H1 (cell line): ENCODE data around the gene ISG15. TPM values are rescaled to one million over a fixed set of nuclear protein-coding genes. Genes with fewer than 3 reads are reported as not detected.

Experiments
- CTCF ChIA-PET: fragments of 300-600 bp; sonication (Branson Sonifier 250); formaldehyde crosslinking; loops from one replicate; lab custom pipeline; 2021; ENCODE audit not compliant: partially characterized antibody; lab: Charles Lee
- POLR2A ChIA-PET: fragments of 300-600 bp; sonication (Branson Sonifier 250); formaldehyde crosslinking; loops from one replicate; lab custom pipeline; 2021; ENCODE audit warnings: inconsistent platforms; ENCODE audit not compliant: partially characterized antibody; lab: Charles Lee
- DNase-seq, 2 experiments: peaks; one replicate each; pipeline versions ENCODE4 v3.0.0 to v3.0.0-alpha.2; 2010 to 2022; ENCODE audit warnings: low spot score in 2 of 2, low read depth in 1 of 2, mixed read lengths in 1 of 2
- FAIRE-seq: peaks from 2 replicates; lab custom pipeline; 2011; peaks lifted over from hg19 to GRCh38; lab: Jason Lieb, UNC
- H2AFZ ChIP-seq: 2 replicates; pipeline ENCODE4 v1.8.1; 2012; ENCODE audit warnings: low read length, inconsistent platforms
- H2AK5ac ChIP-seq: 2 replicates; pipeline ENCODE4 v1.6.1; 2013; ENCODE audit warnings: low read depth, low read length
- H2BK120ac ChIP-seq: replicated peaks from 2 replicates; pipeline ENCODE3; 2013; ENCODE audit warnings: low read depth, low read length, inconsistent platforms
- H2BK12ac ChIP-seq: 2 replicates; pipeline ENCODE4 v1.6.1; 2013; ENCODE audit warnings: low read depth, low read length
- H2BK15ac ChIP-seq: 2 replicates; pipeline ENCODE4 v1.6.1; 2013; ENCODE audit warnings: low read length
- H2BK20ac ChIP-seq: 2 replicates; pipeline ENCODE4 v1.6.1; 2013; ENCODE audit warnings: low read length
- H2BK5ac ChIP-seq: 2 replicates; pipeline ENCODE4 v1.6.1; 2013; ENCODE audit warnings: low read depth, low read length
- H3K14ac ChIP-seq: 2 replicates; pipeline ENCODE4 v1.6.1; 2013; ENCODE audit warnings: inconsistent platforms; ENCODE audit not compliant: insufficient read length
- H3K18ac ChIP-seq: 2 replicates; pipeline ENCODE4 v1.6.1; 2013; ENCODE audit warnings: low read length; ENCODE audit errors: extremely low read depth
- H3K23ac ChIP-seq: 2 replicates; pipeline ENCODE4 v1.6.1; 2013; ENCODE audit warnings: inconsistent platforms; ENCODE audit not compliant: insufficient read length
- H3K23me2 ChIP-seq: 2 replicates; pipeline ENCODE4 v1.6.1; 2013; ENCODE audit warnings: low read depth, low read length
- H3K27ac ChIP-seq: 2 replicates; pipeline ENCODE4 v1.6.1; 2011; ENCODE audit warnings: low read depth, low read length, inconsistent platforms
- H3K27me3 ChIP-seq, 4 experiments: replicated peaks in 1 of 4; 1 replicate in 1 of 4; 2 replicates in 3 of 4; pipeline versions ENCODE4 v1.6.1 to v1.8.1; 2011 to 2013; ENCODE audit warnings: low read length in 3 of 4, mild to moderate bottlenecking in 3 of 4, inconsistent platforms in 2 of 4, mixed read lengths in 2 of 4, moderate library complexity in 1 of 4; ENCODE audit not compliant: control insufficient read depth in 3 of 4, insufficient read depth in 3 of 4; ENCODE audit errors: extremely low read depth in 1 of 4
- H3K36me3 ChIP-seq, 4 experiments: 2 replicates each; pipeline versions ENCODE4 v1.6.1 to v1.8.1; 2011 to 2013; ENCODE audit warnings: mild to moderate bottlenecking in 4 of 4, low read length in 3 of 4, moderate library complexity in 2 of 4, control low read depth in 1 of 4, inconsistent platforms in 1 of 4; ENCODE audit not compliant: insufficient read depth in 4 of 4, control insufficient read depth in 2 of 4
- H3K4ac ChIP-seq: replicated peaks from 2 replicates; pipeline ENCODE3; 2013; ENCODE audit warnings: low read length, low read depth, mixed read lengths, inconsistent platforms; ENCODE audit not compliant: insufficient read length
- H3K4me1 ChIP-seq, 4 experiments: replicated peaks in 1 of 4; 1 replicate in 1 of 4; 2 replicates in 3 of 4; pipeline versions ENCODE4 v1.6.1 to v1.8.1; 2011 to 2013; ENCODE audit warnings: low read length in 3 of 4, inconsistent platforms in 2 of 4, mixed read lengths in 1 of 4; ENCODE audit not compliant: insufficient read depth in 4 of 4, control insufficient read depth in 3 of 4
- H3K4me2 ChIP-seq, 2 experiments: 2 replicates each; pipeline versions ENCODE4 v1.6.1 to v1.8.1; 2011 to 2013; ENCODE audit warnings: low read depth in 2 of 2, low read length in 2 of 2, control low read depth in 1 of 2, inconsistent platforms in 1 of 2, mild to moderate bottlenecking in 1 of 2; ENCODE audit not compliant: insufficient read depth in 1 of 2
- H3K4me3 ChIP-seq, 4 experiments: fragments of 200-600, 300-600 bp in 1 of 4; sonication (generic), shearing (Covaris generic), sonication (Bioruptor Twin) in 1 of 4; 2 replicates each; pipeline versions ENCODE4 v1.5.1 to v1.8.1; 2011 to 2016; ENCODE audit warnings: low read length in 4 of 4, low read depth in 3 of 4, control low read depth in 2 of 4, inconsistent platforms in 2 of 4, mild to moderate bottlenecking in 2 of 4, mixed read lengths in 1 of 4, moderate library complexity in 1 of 4; ENCODE audit not compliant: insufficient read depth in 2 of 4; ENCODE audit errors: extremely low read depth in 1 of 4
- H3K56ac ChIP-seq: replicated peaks from 2 replicates; pipeline ENCODE3; 2013; ENCODE audit warnings: low read depth, mild to moderate bottlenecking, mixed read lengths, low read length, inconsistent platforms; ENCODE audit not compliant: insufficient read length
- H3K79me1 ChIP-seq: 2 replicates; pipeline ENCODE4 v1.6.1; 2013; ENCODE audit warnings: low read depth, low read length, control low read depth
- H3K79me2 ChIP-seq, 2 experiments: 2 replicates each; pipeline versions ENCODE4 v1.6.1 to v1.8.1; 2012 to 2013; ENCODE audit warnings: low read length in 2 of 2, mild to moderate bottlenecking in 2 of 2, inconsistent platforms in 1 of 2; ENCODE audit not compliant: insufficient read depth in 2 of 2, control insufficient read depth in 1 of 2
- H3K9ac ChIP-seq, 4 experiments: replicated peaks in 1 of 4; 1 replicate in 1 of 4; 2 replicates in 3 of 4; pipeline versions ENCODE4 v1.6.1 to v1.8.1; 2011 to 2013; ENCODE audit warnings: low read depth in 3 of 4, low read length in 3 of 4, control low read depth in 2 of 4, mild to moderate bottlenecking in 2 of 4, moderate library complexity in 2 of 4, inconsistent platforms in 1 of 4; ENCODE audit errors: extremely low read depth in 1 of 4
- H3K9me3 ChIP-seq, 2 experiments: 2 replicates each; pipeline versions ENCODE4 v1.6.1 to v1.8.1; 2012 to 2013; ENCODE audit warnings: mild to moderate bottlenecking in 2 of 2, moderate library complexity in 2 of 2, control low read depth in 1 of 2, inconsistent platforms in 1 of 2, low read depth in 1 of 2, low read length in 1 of 2, mixed read lengths in 1 of 2; ENCODE audit not compliant: insufficient read depth in 2 of 2
- H4K20me1 ChIP-seq, 2 experiments: replicated peaks in 1 of 2; 2 replicates each; pipeline versions ENCODE3 to v1.8.1; 2011 to 2013; ENCODE audit warnings: inconsistent platforms in 2 of 2, low read length in 2 of 2, mild to moderate bottlenecking in 1 of 2; ENCODE audit not compliant: insufficient read depth in 2 of 2, control insufficient read depth in 1 of 2
- H4K5ac ChIP-seq: 2 replicates; pipeline ENCODE4 v1.6.1; 2013; ENCODE audit warnings: low read length, low read depth, mixed read lengths, inconsistent platforms; ENCODE audit not compliant: insufficient read length
- H4K8ac ChIP-seq: 2 replicates; pipeline ENCODE4 v1.8.0; 2013; ENCODE audit warnings: mild to moderate bottlenecking, moderate library complexity, low read length, inconsistent platforms; ENCODE audit not compliant: insufficient read depth; ENCODE audit errors: extremely low read depth
- H4K91ac ChIP-seq: replicated peaks from 2 replicates; pipeline ENCODE3; 2013; ENCODE audit warnings: low read length, mixed read lengths, inconsistent platforms; ENCODE audit not compliant: insufficient read length
- SP2 ChIP-seq: IDR thresholded peaks from 2 replicates; pipeline ENCODE4 v1.6.1; 2012; ENCODE audit warnings: mild to moderate bottlenecking, low read length, inconsistent platforms
- WGBS, 2 experiments: shearing (Covaris generic) in 1 of 2; methylation state at CpG; one replicate each; pipeline versions ENCODE4 v1.1.6 to v1.1.7; 2013 to 2015; ENCODE audit warnings: low lambda C conversion rate in 2 of 2, mixed read lengths in 2 of 2, inconsistent platforms in 1 of 2, low coverage in 1 of 2, missing lambda C conversion rate in 1 of 2; ENCODE audit not compliant: insufficient replicate concordance in 2 of 2, insufficient coverage in 1 of 2, insufficient read length in 1 of 2; ENCODE audit errors: extremely low coverage in 1 of 2, missing lambda C conversion rate in 1 of 2; 5-methylcytosine and 5-hydroxymethylcytosine counted together
- polyA plus RNA-seq, 7 experiments: library from polyadenylated mRNA; depleted of rRNA in 3 of 7; stranded (reverse) in 5 of 7; unstranded in 2 of 7; fragments of >200 nt in 5 of 7; fragments of 200-250 nt in 2 of 7; gene quantifications; 1 replicate in 5 of 7; 2 replicates in 1 of 7; 4 replicates in 1 of 7; pipeline versions ENCODE4 v1.2.1 to v1.2.3, GENCODE V29; 2011 to 2013; ENCODE audit warnings: missing spikeins in 2 of 7, mixed read lengths in 2 of 7
- total RNA-seq: library from RNA; stranded (reverse); fragmentation: NEBNext Ultra II Directional; extraction: Animal tissue kit (Norgen Biotek cat#: 25700); gene quantifications from 2 replicates; pipeline ENCODE4 v1.2.1, GENCODE V29; 2021
- TF ChIP-seq, protein P1 (sequence below): IDR thresholded peaks from 2 replicates; pipeline ENCODE4 v1.6.1; 2012; ENCODE audit warnings: inconsistent platforms

Gene ISG15
- total and polyA plus RNA-seq, 2 of the 8 experiments (the other 6 are each of a cell fraction or from before 2014, with no cell fraction given), result 29.3 to 121 TPM

DNA sequence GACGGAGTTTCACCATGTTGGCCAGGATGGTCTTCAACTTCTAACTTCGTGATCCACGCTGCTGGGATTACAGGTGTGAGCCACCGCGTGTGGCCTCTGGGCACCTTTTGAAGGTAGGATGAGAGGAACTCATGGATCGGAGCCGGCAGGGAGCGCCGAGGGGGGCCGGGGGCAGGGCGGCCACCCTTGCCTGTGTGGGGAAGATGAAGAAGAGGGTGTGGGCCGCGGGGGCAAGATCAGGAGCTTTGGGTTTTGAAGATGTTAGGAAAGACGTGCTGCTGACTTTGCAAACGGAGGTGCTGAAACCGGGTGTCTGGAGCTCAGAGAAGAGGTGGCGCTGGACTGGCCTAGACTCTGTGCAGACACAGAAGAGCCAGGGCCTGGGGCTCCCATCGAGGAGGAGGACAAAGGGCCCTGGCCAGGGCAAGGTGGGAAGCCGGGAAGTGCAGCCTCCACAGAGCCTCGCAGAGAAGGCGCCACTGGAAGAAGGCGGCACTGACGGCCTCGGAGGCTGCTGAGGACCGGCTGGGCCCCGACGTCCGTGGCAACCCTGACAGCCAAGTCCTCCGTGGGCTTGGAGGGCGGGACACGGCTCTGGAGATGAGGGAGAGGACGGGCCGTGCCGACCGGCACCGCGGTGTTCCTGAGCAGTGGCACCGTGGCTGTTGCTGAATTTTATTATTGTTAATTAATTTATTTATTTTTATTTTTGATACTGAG, 47.1 kb downstream of the ISG15 start:
- Histone ChIP-seq H2BK20ac (no peak overlapping the region), H3K4me3 (peak overlapping the region in 1 of 4 experiments; percentile 76; a peak in 2 of 8 replicates), H3K4ac (no peak overlapping the region), H3K27ac (no peak overlapping the region), H3K56ac (no peak overlapping the region), H3K79me2 (no peaks in the 10 kb centered on the region), H3K4me2 (peak overlapping the region; percentile 8 to 42; a peak in 1 of 4 replicates), H2AK5ac (no peak overlapping the region), H3K9me3 (no peaks in the 10 kb centered on the region), H3K23ac (no peak overlapping the region), H2BK5ac (no peak overlapping the region), H3K18ac (no peak overlapping the region), H3K9ac (no peak overlapping the region), H3K23me2 (peaks cover 7% of the 10 kb centered on the region; the same call in 1 of the 2 replicates), H2AFZ (no peak overlapping the region), H2BK12ac (no peak overlapping the region), H2BK15ac (no peak overlapping the region), H3K36me3 (peaks cover 0 to under 1% (median 0%) of the 10 kb centered on the region in 4 experiments; a peak in 3 of 8 replicates), H3K27me3 (peaks cover 9 to 49% (median 34%) of the 10 kb centered on the region in 4 experiments), H4K5ac (no peak overlapping the region), H3K79me1 (no peaks in the 10 kb centered on the region), H3K14ac (no peak overlapping the region), H4K20me1 (peaks cover 0 to 16% of the 10 kb centered on the region in 2 experiments), H4K91ac (no peak overlapping the region), H4K8ac (no peak overlapping the region), H3K4me1 (peaks cover 0 to 18% (median 11%) of the 10 kb centered on the region in 4 experiments; a peak in 5 of 7 replicates), H2BK120ac (no peak overlapping the region)
- no peak for FAIRE-seq
- DNase-seq, result no peak
- WGBS, 2 experiments, result 86% methylated on average over 28 of the region's 38 CpGs; no CpG with 5 or more reads in 1 of the 2 experiments
- ChIA-PET POLR2A (interaction anchor here (0.6 to 3.4 kb wide), 9 partner anchors 17 to 119 kb away, joined by 3 to 9 read pairs (median 4); no protein-coding TSS in a partner anchor), CTCF (interaction anchor here (0.7 to 10.2 kb wide), 11 partner anchors 16 to 231 kb away, joined by 3 to 70 read pairs (median 7); partner anchors contain the start of gene ISG15)
- TF ChIP-seq, protein P1, sequence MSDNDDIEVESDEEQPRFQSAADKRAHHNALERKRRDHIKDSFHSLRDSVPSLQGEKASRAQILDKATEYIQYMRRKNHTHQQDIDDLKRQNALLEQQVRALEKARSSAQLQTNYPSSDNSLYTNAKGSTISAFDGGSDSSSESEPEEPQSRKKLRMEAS, result peak; percentile 26; the same call in 1 of the 2 replicates
- TF ChIP-seq SP2, result no peak
